Caki2 (cell line): Measurements from ENCODE around the gene ZNF764. TPM values are rescaled to one million over a fixed set of nuclear protein-coding genes. Genes with fewer than 3 reads are reported as not detected.
"Not testable (repeated sequence)": the region's sequence is repeated elsewhere in the genome, so short reads cannot be mapped to it uniquely, and the experiment has no call there.

Source experiments
- DNase-seq: peaks from one replicate; pipeline ENCODE4 v3.0.0-alpha.2; 2015; ENCODE audit warnings: low read depth
- in situ Hi-C: cut with HindIII; loops from 2 replicates; pipeline ENCODE4 v1.10.0; 2016; ENCODE audit warnings: low sequenced_read_pairs, low pct_unique_long_range_greater_than_20kb, mixed read lengths
- total RNA-seq: library from RNA; depleted of rRNA; stranded (reverse); fragments of >200 nt; shearing (Covaris generic); gene quantifications from 2 replicates; pipeline ENCODE4 v1.2.3, GENCODE V29; 2014; ENCODE audit warnings: low replicate concordance; rRNA removed

ZNF764 gene
- 9.0 and 9.1 TPM in 2 replicates for total RNA-seq

DNA sequence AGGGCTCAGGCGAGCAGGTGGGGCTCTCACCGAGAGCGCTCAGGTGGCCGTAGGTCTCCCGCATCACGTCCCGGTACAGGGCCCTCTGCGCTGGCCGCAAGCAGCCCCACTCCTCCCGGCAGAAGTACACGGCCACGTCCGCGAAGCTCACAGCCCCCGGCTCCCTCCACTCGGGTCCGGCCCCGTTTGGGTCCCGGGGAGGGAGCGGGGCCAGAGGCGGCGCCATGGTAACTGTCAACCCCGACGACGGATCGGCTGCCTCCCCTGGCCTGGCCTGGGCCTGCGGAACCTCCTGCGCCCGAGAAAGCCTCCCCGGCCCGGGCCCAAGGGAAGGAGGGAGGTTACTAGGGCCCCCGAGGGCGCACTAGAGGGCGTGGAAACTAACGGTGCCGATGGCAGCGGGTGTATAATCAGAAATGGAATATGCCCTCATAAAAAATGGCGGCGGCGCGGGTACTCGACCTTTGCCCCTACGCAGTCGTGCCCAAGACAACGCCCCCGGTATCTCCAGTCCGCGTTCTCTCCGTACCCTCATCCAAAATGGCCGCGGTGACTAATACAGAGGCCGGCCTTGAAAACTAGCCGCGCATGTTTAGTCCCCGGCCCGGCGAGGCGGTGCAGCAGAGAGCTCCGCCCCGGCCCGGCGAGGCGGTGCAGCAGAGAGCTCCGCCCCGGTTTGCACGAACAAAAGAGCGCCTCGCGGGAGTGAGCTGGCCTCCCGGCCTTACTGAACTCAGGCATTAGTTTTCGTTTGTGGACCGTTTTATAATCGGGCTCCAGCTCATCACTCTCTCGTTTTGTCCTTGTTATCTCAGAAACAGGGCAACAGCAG, at the start of gene ZNF764:
Gene ZNF764 (minus strand): TSS at position 418 of the 832 bp plus-strand sequence. CDS start 192 bp downstream, at position 226.
- DNase-seq = peak; percentile 99
- in situ Hi-C loops = no loop called here

DNA sequence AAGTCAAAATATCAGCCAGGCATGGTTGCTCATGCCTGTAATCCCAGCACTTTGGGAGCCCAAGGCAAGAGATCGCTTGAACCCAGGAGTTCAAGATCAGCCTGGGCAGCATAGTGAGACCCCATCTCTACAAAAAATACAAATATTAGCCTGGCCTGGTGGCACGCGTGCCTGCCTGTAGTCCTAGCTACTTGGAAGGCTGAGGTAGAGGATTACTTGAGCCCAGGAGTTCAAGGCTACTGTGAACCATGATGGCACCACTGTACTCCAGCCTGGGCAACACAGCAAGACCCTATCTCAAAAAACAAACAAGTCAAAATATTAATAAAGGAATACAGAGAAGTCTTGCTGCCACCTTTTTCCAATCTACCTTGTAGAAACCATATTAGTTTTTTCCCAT, 47.8 kb upstream of the ZNF764 start:
- DNase-seq = no peak
- in situ Hi-C loops = no loop called here

- in situ Hi-C loops = no loop called here
- no peak for DNase-seq
These were observed 47.0 kb upstream of the ZNF764 start for GRCh38 chr16:30605158-30605557.

GRCh38 chr16:30604316-30604947, 46.3 kb upstream of the ZNF764 start:
- in situ Hi-C loops = no loop called here
- DNase-seq = no peak

DNA sequence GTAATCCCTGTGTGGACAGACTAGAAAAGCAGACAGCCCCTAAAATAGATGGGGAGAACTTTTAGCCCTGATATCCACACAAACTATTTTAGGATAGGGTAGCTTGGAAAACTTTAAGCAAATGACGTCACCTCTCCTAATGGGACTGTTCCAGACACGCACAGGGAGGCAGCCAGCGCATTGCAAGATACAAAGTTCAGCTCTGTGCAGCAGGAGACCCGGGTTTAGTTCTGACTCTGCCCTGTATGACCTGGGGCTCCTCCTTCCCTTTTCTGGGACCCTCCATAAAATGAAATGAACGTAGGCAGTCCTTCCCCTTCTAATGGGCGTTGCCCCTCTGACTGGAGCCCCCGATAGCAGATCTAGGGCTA, 45.8 kb upstream of the ZNF764 start:
- DNase-seq = no peak

DNA sequence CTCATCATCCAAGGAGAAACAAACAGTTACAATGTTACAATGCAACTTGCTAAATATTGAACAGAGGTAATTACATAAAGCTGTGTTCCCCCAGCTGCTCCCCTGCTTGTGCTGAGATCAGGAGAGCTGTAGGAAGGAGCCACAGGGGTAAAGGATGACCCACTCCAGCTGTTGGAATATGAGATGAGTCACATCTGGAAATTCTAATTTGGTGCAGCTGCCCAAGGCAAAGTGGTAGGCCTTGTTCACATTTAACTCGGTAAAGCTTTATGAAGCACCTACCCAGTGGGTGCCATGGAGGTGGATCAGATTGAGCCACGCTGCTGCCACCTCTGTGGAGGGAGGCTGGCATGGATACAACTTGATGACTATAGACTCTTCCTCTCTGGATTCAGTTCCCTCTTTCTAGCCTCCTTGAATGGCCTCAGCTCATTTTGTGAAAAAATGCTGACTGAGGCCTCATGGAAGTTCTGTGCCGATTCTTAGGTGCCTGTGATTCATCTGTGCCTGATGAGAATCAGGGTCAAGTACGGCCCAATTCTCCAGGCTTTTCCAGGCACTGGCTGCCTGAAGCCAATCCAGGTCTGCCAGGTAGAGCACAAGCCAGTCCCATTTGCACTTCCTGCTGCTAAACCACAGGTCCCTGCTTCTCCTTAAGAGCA, 44.6 kb upstream of the ZNF764 start:
- DNase-seq = no peak
- in situ Hi-C loops = no loop called here

More for the DNA sequence above, 45.8 kb upstream of the ZNF764 start:
- in situ Hi-C loops = no loop called here

GRCh38 chr16:30601966-30602365, 43.8 kb upstream of the ZNF764 start:
- in situ Hi-C loops = no loop called here
- DNase-seq = no peak

DNA sequence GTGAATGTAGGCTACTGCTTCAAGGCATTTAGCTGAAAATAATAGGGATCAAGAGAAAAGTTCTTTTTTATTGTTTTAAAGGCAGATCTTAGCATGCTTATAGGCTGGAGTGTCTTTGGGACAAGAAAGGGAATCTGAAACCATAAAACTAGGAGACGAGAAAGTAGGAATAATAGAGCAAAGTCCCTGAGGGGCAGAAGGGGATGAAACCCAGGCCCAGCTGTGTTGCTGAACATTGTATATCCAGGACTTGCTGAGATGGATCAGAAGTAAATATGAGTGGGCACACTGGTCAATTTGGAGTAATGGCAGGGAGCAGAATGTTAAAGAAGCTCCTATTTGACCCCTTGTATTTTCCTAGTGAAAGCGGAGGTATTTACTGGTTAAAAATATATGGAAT, 42.8 kb upstream of the ZNF764 start:
- in situ Hi-C loops = no loop called here
- no peak for DNase-seq

DNA sequence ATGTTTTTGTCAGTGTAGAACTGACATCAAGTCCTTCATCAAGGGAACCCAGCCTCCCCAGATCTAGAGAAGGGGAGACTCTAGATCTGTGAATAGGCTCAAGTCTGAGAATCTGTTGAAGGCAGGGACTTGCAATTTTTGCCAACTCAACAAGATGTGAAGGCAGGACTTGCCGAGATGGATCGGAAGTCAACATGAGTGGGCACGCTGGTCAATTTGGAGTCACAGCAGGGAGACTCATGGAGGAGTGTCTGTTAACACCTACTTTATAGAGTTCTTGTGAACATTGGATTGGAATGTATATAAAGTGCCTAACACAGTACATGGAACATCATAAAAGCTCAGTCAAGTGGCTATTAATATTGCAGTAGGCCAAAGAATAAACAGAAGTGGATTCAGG, 42.0 kb upstream of the ZNF764 start:
- in situ Hi-C loops = no loop called here

GRCh38 chr16:30592871-30593270, 34.7 kb upstream of the ZNF764 start:
- in situ Hi-C loops = no loop called here
- DNase-seq = no peak

More for the DNA sequence above, 42.0 kb upstream of the ZNF764 start:
- no peak for DNase-seq

- DNase-seq, in situ Hi-C loops: not testable (repeated sequence)
These were observed 32.7 kb upstream of the ZNF764 start for GRCh38 chr16:30590869-30591268.

GRCh38 chr16:30589582-30589981, 31.4 kb upstream of the ZNF764 start:
- in situ Hi-C loops, DNase-seq: not testable (repeated sequence)

DNA sequence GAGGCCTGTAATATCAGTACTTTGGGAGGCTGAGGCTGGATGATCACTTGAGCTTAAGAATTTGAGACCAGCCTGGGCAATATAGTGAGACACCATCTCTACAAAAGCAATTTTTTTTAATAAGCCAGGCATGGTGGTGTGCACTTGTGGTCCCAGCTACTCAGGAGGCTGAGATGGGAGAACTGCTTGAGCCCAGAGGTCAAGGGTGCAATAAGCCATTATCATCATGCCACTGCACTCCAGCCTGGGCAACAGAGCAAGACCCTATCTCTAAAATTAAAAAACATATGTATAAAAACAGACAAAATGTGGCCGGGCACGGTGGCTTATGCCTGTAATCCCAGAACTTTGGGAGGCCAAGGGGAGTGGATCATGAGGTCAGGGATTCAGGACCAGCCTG, 30.5 kb upstream of the ZNF764 start:
- DNase-seq = no peak
- in situ Hi-C loops = no loop called here

- in situ Hi-C loops = no loop called here
- peak; percentile 96 for DNase-seq
These were observed 27.4 kb upstream of the ZNF764 start, which contains the start of gene ZNF785 for GRCh38 chr16:30585400-30586191. Gene ZNF785 (minus strand): TSS chr16:30585697. CDS start chr16:30585611, 86 bp downstream.

DNA sequence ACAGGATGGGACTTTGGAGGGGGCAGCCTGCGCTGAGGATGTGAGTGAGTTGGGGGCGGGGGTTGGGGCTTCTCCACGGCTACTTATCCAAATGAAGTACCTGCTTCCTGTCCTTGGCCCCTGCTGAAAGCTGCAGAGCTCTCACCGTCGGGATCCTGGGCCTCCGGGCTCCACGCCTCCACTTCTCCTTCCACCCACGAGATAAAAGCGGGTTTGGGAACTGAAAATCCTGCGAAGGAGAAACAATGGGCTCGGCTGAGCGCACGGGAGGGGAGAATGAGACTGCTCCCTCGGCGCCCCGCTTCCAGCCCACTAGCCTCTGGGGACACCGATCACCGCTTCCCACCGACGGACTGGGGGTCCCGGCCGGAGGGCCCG, 26.8 kb upstream of the ZNF764 start:
- DNase-seq = no peak
- in situ Hi-C loops = no loop called here

DNA sequence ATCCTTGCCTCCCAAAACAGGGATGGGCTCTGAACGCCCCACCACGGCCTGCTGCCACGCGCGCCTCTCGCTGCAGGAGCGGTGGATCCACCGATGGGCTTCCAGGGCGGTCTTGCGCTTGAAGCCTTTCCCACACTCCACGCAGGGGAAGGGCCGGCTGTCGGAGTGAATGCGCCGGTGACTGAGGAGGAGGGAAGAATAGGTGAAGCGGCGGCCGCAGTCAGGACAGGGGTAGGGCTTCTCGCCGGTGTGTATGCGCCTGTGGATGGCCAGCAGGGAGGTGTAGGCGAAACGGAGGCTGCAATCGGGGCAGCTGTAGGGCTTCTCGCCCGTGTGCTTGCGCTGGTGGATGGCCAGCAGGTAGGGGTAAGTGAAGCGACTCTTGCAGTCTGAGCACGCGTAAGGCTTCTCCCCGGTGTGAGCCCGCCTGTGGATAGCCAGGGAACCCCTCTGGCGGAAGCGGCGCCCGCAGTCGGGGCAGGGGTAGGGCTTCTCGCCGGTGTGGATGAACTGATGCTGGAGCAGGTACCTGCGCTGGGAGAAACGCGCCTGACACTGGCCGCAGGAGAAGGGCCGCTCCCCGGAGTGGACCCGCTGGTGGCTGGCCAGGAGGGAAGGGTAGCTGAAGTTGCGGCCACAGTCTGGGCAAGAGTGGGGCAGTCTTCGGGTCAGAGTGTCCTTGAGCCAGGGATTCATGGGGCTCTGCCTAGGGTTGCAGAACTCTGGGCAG, 24.6 kb upstream of the ZNF764 start:
- in situ Hi-C loops = no loop called here
- DNase-seq = no peak

- no peak for DNase-seq
- in situ Hi-C loops = no loop called here
These were observed 23.3 kb upstream of the ZNF764 start for GRCh38 chr16:30581457-30581856.

- in situ Hi-C loops = no loop called here
- DNase-seq = no peak
These were observed 16.5 kb upstream of the ZNF764 start for GRCh38 chr16:30574678-30575077.
